Left lobe of liver (tissue), 2 donors: Measurements from ENCODE around the gene ZNF182. TPM values are rescaled to one million over a fixed set of nuclear protein-coding genes. Genes with fewer than 3 reads are reported as not detected.
"Not testable (repeated sequence)": the region's sequence is repeated elsewhere in the genome, so short reads cannot be mapped to it uniquely, and the experiment has no call there.

ENCODE experiments used
- ATAC-seq: fragments of 200-7000 bp; cut with Tn5 transposase; one replicate; pipeline ENCODE4 v1.9.1; 2020; ENCODE audit warnings: mild to moderate bottlenecking, moderate library complexity
- DNase-seq: peaks from one replicate; pipeline ENCODE4 v3.0.0-alpha.2; 2020; ENCODE audit warnings: low spot score
- total RNA-seq: library from RNA; stranded (reverse); gene quantifications from one replicate; pipeline ENCODE4 v1.2.1, GENCODE V29; 2021
- donor health status: DM: no; HTN: no; CAD: no; lungs with moderate emphysema.
- donor health status: DM: no; HTN: yes; CAD: no.

Gene ZNF182
- 2.2 TPM for total RNA-seq

DNA sequence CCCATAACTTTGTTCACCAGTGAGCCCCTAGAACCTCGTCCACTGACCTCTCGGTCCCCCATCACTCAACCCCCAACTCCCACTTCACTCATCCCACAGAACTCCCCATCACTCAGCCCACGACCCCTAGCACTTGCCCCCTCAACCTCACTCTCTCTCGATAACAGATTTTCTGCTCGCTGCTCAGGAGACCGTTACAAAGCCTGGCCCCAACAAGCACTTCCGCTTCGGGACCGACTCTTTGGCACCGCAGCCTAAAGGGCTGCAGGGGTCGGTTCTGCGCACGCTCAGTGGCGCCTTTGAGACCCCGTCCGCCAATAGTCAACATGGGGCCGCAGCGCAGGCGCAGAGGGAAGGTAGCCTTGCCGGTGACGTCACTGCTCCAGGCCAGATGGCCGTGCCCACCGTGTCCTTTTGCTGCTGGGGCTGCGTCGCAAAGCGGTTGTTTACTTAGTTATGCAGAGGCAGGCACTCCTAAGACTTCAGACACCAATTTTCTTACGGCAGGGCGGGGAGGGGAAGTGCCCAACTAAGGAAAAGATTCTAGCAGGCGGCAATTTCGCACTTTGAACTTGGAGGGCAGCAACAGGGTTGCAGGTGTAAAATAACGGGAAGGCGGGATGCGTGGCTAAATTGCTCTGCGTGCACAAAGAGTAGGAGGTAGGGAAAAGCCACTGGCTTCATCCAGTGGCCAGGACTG is at the start of gene ZNF182:
Gene ZNF182, minus strand, starts transcription at position 232 of the 700 bp plus-strand sequence. CDS start 1,380 bp downstream, outside the sequence.
- DNase-seq (peak; percentile 92), ATAC-seq (peak; percentile 97)

GRCh38 chrX:48046846-48047245 is 43.1 kb upstream of the ZNF182 start:
- no peak for ATAC-seq
- no peak for DNase-seq

DNA sequence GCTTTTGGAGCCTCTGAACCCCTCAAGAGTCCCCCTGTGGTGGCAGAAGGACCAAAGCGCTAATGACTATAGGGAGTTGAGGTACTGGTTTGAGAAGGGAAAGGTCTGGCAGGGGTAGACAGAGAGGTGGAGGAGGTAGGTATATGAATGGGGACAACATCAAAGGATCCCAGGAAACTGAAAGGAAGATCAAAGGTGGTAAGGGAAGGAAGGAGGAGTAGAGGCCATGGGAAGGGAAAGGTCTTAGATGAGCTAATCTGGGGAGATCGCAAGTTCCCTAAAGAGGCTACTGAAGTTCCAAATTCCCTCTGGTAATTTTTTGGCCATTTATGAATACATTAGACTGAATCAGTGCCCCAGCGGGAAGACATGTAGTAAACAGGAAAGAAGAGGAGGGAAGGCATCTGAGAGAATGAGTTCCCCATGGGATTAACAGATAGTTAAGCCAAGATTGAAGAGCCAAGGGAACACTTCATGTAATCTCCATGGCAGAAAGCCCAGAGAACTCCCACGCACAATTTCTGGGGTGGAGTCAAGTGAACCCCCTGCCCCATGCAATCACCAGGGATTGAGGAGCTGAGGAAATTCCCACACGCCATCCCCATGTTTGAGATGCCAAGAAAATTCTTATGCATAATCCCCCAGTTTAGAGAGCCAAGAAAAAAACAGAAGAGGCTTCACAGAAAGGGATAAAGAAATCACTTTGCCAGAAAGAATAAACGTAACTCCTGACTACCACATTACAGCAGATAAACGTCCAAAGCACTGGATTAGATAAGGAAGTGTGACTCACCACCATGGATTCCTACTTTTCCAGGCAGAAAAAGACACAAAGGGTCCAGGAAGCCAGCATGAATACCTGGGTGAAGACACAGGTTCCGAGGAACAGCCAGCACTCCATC is 41.9 kb upstream of the ZNF182 start:
- ATAC-seq: no peak
- no peak for DNase-seq

DNA sequence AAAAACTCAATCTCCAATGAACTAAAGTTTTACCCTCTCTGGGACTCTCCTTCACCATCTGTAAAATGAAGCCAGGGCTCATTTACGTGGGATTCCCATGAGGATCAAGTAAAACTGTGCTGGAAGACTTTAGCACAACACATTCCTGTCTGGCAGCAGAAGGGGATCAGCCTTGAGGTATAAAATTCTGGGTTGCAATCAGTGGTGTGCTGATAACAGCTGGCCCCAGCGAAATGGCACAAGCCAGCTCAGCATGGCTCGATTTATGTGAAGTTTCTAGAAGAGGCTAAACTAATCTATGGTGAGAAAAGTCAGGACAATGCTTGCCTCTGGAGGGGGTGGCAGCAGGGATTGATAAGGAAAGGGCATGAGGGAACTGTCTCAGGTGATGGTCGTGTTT is 39.3 kb upstream of the ZNF182 start:
- DNase-seq: no peak
- ATAC-seq: no peak

- ATAC-seq (no peak), DNase-seq (no peak)
Measured at GRCh38 chrX:48035891-48036290, 32.1 kb upstream of the ZNF182 start.

GRCh38 chrX:48030641-48031173 is 26.9 kb upstream of the ZNF182 start:
- not testable (repeated sequence) for ATAC-seq, DNase-seq

- DNase-seq (no peak), ATAC-seq (no peak)
Measured at GRCh38 chrX:48030237-48030636, 26.4 kb upstream of the ZNF182 start.

DNA sequence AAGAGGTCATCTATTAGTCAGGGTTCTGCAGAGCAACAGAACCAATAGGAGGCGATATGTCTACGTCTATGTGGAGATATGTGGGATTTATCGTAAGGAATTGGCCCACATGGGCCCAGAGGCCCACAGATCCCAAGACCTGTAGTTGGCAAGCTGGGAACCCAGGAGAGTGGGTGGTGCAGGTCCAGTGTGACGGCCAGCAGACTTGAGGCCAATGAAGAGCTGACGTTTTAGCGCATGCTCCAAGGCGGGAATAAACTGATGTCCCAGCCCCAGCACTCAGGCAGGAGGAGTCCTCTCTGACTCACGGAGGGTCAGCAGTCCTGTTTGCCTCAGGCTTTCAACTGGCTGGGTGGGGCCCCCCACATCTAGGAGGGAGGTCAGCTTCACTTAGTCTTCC is 24.3 kb upstream of the ZNF182 start:
- DNase-seq (no peak), ATAC-seq (no peak)

DNA sequence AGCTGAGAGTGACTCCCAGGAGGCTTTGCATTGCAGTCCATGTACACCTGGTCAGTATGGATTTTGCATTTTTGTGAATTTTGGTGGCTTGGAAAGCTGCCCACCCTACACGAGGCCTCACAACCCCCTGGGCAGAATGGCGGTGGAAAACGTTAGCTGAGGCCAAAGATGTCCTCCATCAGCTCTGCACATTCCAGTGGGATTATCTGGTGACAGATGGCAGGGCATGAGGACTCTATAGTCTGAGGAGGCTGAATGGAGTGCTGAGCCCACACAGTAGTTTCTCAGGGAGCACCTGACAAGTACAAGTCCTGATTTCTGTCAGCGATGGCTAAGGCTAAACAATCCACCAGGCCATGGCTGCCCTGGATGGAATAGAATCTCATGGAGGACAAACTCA is 23.8 kb upstream of the ZNF182 start:
- not testable (repeated sequence) for ATAC-seq, DNase-seq

DNA sequence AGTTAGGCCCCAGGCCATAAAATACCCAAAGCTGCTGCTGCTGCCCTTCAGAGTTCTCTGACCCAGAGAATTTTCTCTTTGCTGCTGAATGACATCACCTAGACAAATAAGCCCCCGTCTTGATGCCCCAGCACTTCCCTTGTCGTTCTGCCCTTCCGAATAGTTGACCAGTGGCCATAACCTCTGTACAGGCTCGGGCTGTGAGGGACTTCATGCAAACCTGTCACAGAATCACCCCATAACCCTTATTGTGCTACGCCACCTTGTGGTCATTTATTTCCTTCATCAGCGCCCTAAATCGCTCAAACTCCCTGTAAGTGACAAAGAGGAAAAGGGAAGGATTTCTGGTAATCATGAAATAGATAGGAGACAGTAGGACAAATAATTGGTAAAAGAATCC is 21.8 kb upstream of the ZNF182 start:
- ATAC-seq: peak; percentile 72
- DNase-seq: peak; percentile 49

DNA sequence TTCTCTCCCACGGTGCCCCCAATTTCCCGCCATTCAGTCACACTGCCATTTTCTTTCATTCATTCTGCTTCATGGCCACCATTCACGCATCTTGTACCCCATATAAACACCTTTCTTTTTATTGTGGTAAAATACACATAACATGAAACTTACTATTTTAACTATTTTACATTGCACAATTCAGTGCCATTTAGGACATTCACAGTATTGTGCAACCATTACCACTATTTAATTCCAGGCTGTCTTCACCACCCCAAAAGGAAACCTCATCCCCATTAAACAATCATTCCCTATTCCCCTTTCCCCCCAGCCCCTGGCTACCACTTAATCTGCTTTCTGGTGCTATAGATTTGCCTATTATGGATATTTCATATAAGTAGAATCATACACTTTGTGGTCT is 18.9 kb upstream of the ZNF182 start:
- DNase-seq: no peak
- ATAC-seq: no peak

DNA sequence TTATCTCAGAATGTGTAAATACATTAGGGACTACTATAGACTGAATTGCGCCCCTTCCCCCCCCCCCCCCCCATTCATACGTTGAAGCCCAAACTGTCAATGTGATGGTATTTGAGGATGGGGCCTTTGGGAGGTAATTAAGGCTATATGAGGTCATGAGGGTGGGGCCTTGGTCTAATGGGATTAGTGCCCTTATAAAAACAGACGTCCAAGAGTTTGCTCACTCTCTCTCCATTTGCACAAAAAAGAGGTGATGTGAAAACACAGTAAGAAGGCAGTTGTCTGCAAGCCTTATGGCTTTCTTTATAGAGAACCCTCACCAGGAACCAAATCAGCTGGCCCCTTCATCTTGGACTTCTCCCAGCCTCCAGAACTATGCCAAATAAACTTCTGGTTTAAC is 18.3 kb upstream of the ZNF182 start:
- DNase-seq (no peak), ATAC-seq (no peak)

DNA sequence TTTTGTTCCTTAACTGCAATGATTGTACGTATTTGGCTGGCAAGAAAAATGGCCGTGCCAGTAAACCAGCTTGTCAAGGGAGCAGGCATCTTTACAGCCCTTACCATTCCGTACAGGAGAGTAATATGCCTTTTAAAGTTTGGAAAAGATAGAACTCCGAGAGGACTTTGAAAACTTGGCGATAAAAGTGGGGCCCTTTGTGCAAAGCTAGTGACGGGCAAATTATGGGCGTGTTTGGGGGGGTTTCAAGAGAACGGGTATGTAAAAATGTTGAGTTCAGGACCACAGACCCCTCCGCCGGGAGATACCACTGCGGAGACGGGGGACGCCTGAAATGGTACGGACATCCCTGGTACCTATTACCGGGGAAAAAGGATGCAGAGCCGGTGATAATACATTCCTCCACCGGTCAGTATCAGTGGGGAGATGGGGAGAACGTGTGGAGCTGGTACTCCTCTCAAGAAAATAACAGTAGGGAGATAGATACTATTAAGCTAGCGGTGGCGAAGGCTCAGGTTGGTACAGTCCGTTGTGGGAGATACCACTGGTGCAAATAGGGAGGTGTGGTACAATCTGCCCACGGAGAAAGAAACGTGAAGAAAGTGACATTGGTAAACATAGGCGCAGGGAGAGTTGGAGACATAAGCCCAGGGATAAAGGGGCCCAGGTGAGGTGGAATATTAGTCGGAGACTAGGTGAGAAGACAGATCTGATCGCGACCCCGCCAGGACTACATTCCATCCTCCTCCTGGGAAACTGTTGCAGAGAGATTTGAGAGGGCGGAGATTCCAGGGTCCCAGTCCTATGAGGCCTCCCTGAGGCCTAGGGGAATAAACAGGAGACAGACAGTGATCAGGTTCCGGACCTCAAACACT is 17.5 kb upstream of the ZNF182 start:
- peak; percentile 75 for DNase-seq
- peak; percentile 88 for ATAC-seq

GRCh38 chrX:48020472-48020871 is 16.7 kb upstream of the ZNF182 start:
- not testable (repeated sequence) for DNase-seq, ATAC-seq

DNA sequence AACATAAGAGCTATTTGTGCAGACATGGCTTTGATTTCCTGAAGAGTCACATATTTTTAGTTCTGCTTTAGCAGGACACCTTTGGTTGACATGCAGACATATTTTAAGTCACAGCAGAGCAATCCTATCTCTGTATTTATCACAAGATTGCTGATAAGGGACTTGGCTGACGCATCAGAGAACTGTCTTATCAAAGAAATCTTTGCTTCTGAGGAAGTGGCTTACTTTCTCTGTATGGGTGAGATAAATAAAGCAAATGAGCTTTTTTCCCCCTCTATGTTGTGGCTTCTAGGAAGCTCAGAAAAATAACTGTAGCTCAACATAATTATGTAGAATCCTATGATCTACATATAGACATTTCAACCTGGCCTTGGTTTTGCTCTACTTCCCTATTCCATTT is 16.1 kb upstream of the ZNF182 start:
- DNase-seq, ATAC-seq: not testable (repeated sequence)

- not testable (repeated sequence) for ATAC-seq, DNase-seq
Measured at GRCh38 chrX:48016583-48017310, 13.0 kb upstream of the ZNF182 start.

DNA sequence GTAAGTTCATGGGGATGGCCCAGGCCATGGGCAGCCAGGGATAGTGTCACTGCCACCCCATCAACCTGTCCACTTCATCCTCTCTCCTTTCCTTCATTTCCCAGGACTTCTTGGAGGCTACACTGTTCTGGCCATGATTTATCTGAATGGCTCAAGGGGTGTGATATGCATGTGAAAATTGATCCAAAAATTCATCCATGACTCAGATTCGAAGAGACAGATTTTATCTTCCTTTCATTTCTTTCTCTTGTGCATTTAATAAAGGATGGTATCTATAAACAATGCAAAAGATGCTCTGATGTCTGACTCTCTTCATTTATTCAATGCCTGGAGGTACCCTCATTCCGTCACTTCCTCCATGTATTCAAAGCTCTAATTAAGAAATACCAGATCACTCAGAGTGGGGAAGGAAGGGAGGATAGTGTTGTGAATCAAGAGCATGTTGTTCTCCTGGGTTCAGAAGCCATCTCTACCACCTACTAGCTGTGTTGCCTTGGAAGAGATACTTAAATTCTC is 5.7 kb upstream of the ZNF182 start:
- ATAC-seq, DNase-seq: not testable (repeated sequence)

GRCh38 chrX:48006688-48007087 is 2.9 kb upstream of the ZNF182 start, which contains the start of gene SPACA5:
Gene SPACA5, plus strand, starts transcription at chrX:48006988. Its CDS starts 815 bp downstream, at chrX:48007803.
- ATAC-seq, DNase-seq: not testable (repeated sequence)

- peak; percentile 25 for ATAC-seq
- no peak for DNase-seq
Measured at GRCh38 chrX:48003367-48003757, 427 bp downstream of the ZNF182 start.

GRCh38 chrX:48002929-48003328 is 860 bp downstream of the ZNF182 start:
- no peak for DNase-seq
- no peak for ATAC-seq
